Measurements from ENCODE around the gene CDC40.

GRCh38 chr6:110201151-110201884, 21.1 kb downstream of the CDC40 start:
- no peak for TF ChIP-seq CTCF (IDR thresholded peaks at IDR 0.05)
- no peak for TF ChIP-seq POLR2A (IDR thresholded peaks at IDR 0.05)
- no peak for TF ChIP-seq POLR2AphosphoS5 (IDR thresholded peaks at IDR 0.05)

All from suprapubic skin (tissue), 4 donors.